OCI-LY3 (cell line): ENCODE data around the gene CNDP2.

Source experiments
- H2AFZ ChIP-seq: fragments of 200-600, 300-600 bp; shearing (Covaris generic); 2 replicates; pipeline ENCODE4 v1.6.0; 2014; ENCODE audit warnings: antibody characterized with exemption, low read depth, low read length
- H3K27ac ChIP-seq: fragments of 200-600, 300-600 bp; sonication (generic); 2 replicates; pipeline ENCODE4 v1.5.1; 2014; ENCODE audit warnings: mild to moderate bottlenecking, low read length, moderate library complexity, mixed read lengths
- H3K27me3 ChIP-seq: fragments of 200-600, 300-600 bp; sonication (generic); 2 replicates; pipeline ENCODE4 v1.6.1; 2014; ENCODE audit warnings: low read depth, low read length, mixed read lengths
- H3K36me3 ChIP-seq: fragments of 200-600, 300-600 bp; sonication (generic); replicated peaks from 2 replicates; pipeline ENCODE3; 2014; ENCODE audit warnings: low read depth, low read length, mixed read lengths
- H3K4me1 ChIP-seq: fragments of 300-600, 200-600 bp; sonication (generic); 2 replicates; pipeline ENCODE4 v1.6.1; 2014; ENCODE audit warnings: low read length, mixed read lengths
- H3K4me2 ChIP-seq: fragments of 200-600, 300-600 bp; sonication (generic); 2 replicates; pipeline ENCODE4 v1.6.1; 2014; ENCODE audit warnings: low read length, mixed read lengths
- H3K4me3 ChIP-seq: fragments of 300-600, 200-600 bp; sonication (generic); 2 replicates; pipeline ENCODE4 v1.5.1; 2014; ENCODE audit warnings: antibody characterized with exemption, mild to moderate bottlenecking, low read length, moderate library complexity
- H3K79me2 ChIP-seq: fragments of 300-600, 200-600 bp; shearing (Covaris generic); 2 replicates; pipeline ENCODE4 v1.6.1; 2014; ENCODE audit warnings: mild to moderate bottlenecking, low read length, mixed read lengths
- H3K9ac ChIP-seq: fragments of 300-600, 200-600 bp; shearing (Covaris generic); 2 replicates; pipeline ENCODE4 v1.6.0; 2014; ENCODE audit warnings: mild to moderate bottlenecking, low read length, moderate library complexity
- H3K9me3 ChIP-seq: fragments of 200-600, 300-600 bp; shearing (Covaris generic); 2 replicates; pipeline ENCODE4 v1.6.1; 2014; ENCODE audit warnings: low read length, mixed read lengths; ENCODE audit not compliant: insufficient read depth
- H4K20me1 ChIP-seq: fragments of 200-600, 300-600 bp; sonication (generic); 2 replicates; pipeline ENCODE4 v1.6.1; 2016; ENCODE audit warnings: low read length, mixed read lengths; ENCODE audit not compliant: insufficient read depth
- CTCF ChIP-seq: fragments of 200-600, 300-600 bp; sonication (generic); IDR thresholded peaks from 2 replicates; pipeline ENCODE4 v1.5.1; 2014; ENCODE audit warnings: antibody characterized with exemption, low read length, low read depth
- EZH2phosphoT487 ChIP-seq: fragments of 200-600 bp; shearing (Covaris generic); IDR thresholded peaks from 2 replicates; pipeline ENCODE4 v1.6.1; 2018; ENCODE audit warnings: antibody characterized with exemption, mixed run types, low read depth

CNDP2 gene

GRCh38 chr18:74573053-74573452 is 76.9 kb downstream of the CNDP2 start:
- Histone ChIP-seq H3K36me3 (no peaks in the 10 kb centered on the region), H3K9ac (no peak overlapping the region), H3K27me3 (peaks cover 25% of the 10 kb centered on the region)

More at GRCh38 chr18:74573053-74573452, 76.9 kb downstream of the CNDP2 start:
- Histone ChIP-seq H3K4me3 (no peak overlapping the region), H3K4me1 (peaks cover 2% of the 10 kb centered on the region), H3K79me2 (no peaks in the 10 kb centered on the region), H2AFZ (no peak overlapping the region), H3K4me2 (no peak overlapping the region), H3K27ac (no peak overlapping the region), H3K9me3 (no peaks in the 10 kb centered on the region), H4K20me1 (no peaks in the 10 kb centered on the region)
- no peak for TF ChIP-seq CTCF
- no peak for TF ChIP-seq EZH2phosphoT487
